GM12875 (cell line): ENCODE results near the gene PLG.
"Not testable (repeated sequence)": the region's sequence is repeated elsewhere in the genome, so short reads cannot be mapped to it uniquely, and the experiment has no call there.

Experiments used
- H3K4me3 ChIP-seq: one replicate; pipeline ENCODE4 v1.5.1; 2011; ENCODE audit warnings: low read depth, low read length, control low read depth
- CTCF ChIP-seq: IDR thresholded peaks from 2 replicates; pipeline ENCODE4 v1.5.1; 2011; ENCODE audit warnings: low read depth, mild to moderate bottlenecking, control low read depth, inconsistent platforms, low read length, moderate library complexity, borderline replicate concordance; ENCODE audit not compliant: insufficient read depth

The PLG gene

GRCh38 chr6:160678230-160678629, 23.8 kb upstream of the PLG start:
- no peak for TF ChIP-seq CTCF
- no peak overlapping the region for H3K4me3 ChIP-seq

GRCh38 chr6:160678744-160679401, 23.2 kb upstream of the PLG start:
- TF ChIP-seq CTCF = no peak
- no peak overlapping the region for H3K4me3 ChIP-seq

GRCh38 chr6:160679402-160679769, 22.7 kb upstream of the PLG start:
- no peak overlapping the region for H3K4me3 ChIP-seq

GRCh38 chr6:160685101-160685761, 16.8 kb upstream of the PLG start:
- not testable (repeated sequence) for H3K4me3 ChIP-seq

More at GRCh38 chr6:160679402-160679769, 22.7 kb upstream of the PLG start:
- peak; percentile 14; the same call in 1 of the 2 replicates for TF ChIP-seq CTCF

GRCh38 chr6:160685762-160686450, 16.1 kb upstream of the PLG start:
- no peak for TF ChIP-seq CTCF
- no peak overlapping the region for H3K4me3 ChIP-seq

GRCh38 chr6:160690458-160690857, 11.6 kb upstream of the PLG start:
- no peak overlapping the region for H3K4me3 ChIP-seq
- TF ChIP-seq CTCF = no peak

GRCh38 chr6:160691617-160692016, 10.4 kb upstream of the PLG start:
- TF ChIP-seq CTCF = no peak
- H3K4me3 ChIP-seq = no peak overlapping the region
